Hematopoietic multipotent progenitor cell treated with erythropoietin and hydrocortisone succinate and interleukin-3 and kit ligand, for 17 days (in vitro differentiated cells): Measurements from ENCODE around the gene MSLN.

Source experiments
- DNase-seq: peaks from one replicate; pipeline ENCODE4 v3.0.0-alpha.2; 2015; ENCODE audit warnings: low spot score

MSLN gene

GRCh38 chr16:793414-793813 lies 32.9 kb downstream of the MSLN start:
- DNase-seq, result no peak

GRCh38 chr16:794091-794822 lies 33.7 kb downstream of the MSLN start:
- DNase-seq, result no peak

- DNase-seq, result no peak
Measured at GRCh38 chr16:794853-795466, 34.4 kb downstream of the MSLN start.

- DNase-seq, result no peak
Measured at GRCh38 chr16:795580-796229, 35.2 kb downstream of the MSLN start.

GRCh38 chr16:796296-797119 lies 36.0 kb downstream of the MSLN start:
- DNase-seq, result no peak

- DNase-seq, result peak; percentile 24
Measured at GRCh38 chr16:797120-797420, 36.5 kb downstream of the MSLN start.

GRCh38 chr16:797686-798085 lies 37.2 kb downstream of the MSLN start:
- DNase-seq, result no peak

- no peak for DNase-seq
Measured at GRCh38 chr16:798666-799065, 38.1 kb downstream of the MSLN start.

- DNase-seq, result no peak
Measured at GRCh38 chr16:799111-799947, 38.8 kb downstream of the MSLN start.

- no peak for DNase-seq
Measured at GRCh38 chr16:799948-800833, 39.7 kb downstream of the MSLN start, which contains the start of gene GNG13. TSS of gene GNG13 (minus strand) at chr16:800734. CDS start at chr16:799077, 1,657 bp downstream.

GRCh38 chr16:800834-801511 lies 40.4 kb downstream of the MSLN start:
- no peak for DNase-seq

- DNase-seq, result no peak
Measured at GRCh38 chr16:801584-802363, 41.2 kb downstream of the MSLN start.

- DNase-seq, result no peak
Measured at GRCh38 chr16:802461-802860, 41.9 kb downstream of the MSLN start.

- DNase-seq, result no peak
Measured at GRCh38 chr16:802914-803753, 42.6 kb downstream of the MSLN start.

GRCh38 chr16:803754-804080 lies 43.2 kb downstream of the MSLN start:
- DNase-seq, result no peak

- no peak for DNase-seq
Measured at GRCh38 chr16:804193-805048, 43.9 kb downstream of the MSLN start.

GRCh38 chr16:805474-805873 lies 44.9 kb downstream of the MSLN start:
- no peak for DNase-seq
